ENCODE measurements around the gene COL28A1. TPM values are rescaled to one million over a fixed set of nuclear protein-coding genes. Genes with fewer than 3 reads are reported as not detected.
A peak's percentile ranks its signal among the peaks of the same experiment; 100 is the strongest.

Gene COL28A1
- polyA plus RNA-seq, 6 donors from 2014 or later: not detected

DNA sequence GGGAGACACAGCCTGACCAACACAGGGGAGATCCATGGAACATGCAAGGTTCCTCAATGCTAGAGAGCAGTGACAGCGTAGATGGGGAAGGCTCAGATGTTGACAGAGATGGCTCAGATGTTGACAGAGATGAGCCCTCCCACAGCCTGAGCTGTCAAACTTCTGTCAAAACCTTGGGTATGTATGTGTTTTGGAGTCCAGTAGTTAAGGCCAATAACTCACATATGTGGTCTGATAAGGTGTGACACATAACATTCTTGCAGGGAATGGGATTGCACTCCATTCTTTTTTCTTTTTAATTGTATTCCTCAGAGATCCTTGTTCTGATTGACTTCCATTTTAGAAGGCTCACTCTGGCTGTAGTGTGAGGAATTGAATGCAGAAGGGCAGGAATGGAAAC is 217.1 kb downstream of the COL28A1 start:
- Mint-ChIP-seq H3K4me3 (peak overlapping the region in 1 of 8 donors; percentile 0), H3K27ac (peak overlapping the region in 1 of 6 donors; percentile 50), H3K27me3 (peaks cover 7 to 23% (median 11%) of the 10 kb centered on the region in 3 donors), H3K36me3 (no peaks in the 10 kb centered on the region), H3K9me3 (peaks cover 0 to 5% (median 0%) of the 10 kb centered on the region in 7 donors), H3K4me1 (peaks cover 17 to 27% (median 25%) of the 10 kb centered on the region in 3 donors)
- DNase-seq (no peak), ATAC-seq (ENCODE audit: low read depth in 2 of 2) (no peak)

DNA sequence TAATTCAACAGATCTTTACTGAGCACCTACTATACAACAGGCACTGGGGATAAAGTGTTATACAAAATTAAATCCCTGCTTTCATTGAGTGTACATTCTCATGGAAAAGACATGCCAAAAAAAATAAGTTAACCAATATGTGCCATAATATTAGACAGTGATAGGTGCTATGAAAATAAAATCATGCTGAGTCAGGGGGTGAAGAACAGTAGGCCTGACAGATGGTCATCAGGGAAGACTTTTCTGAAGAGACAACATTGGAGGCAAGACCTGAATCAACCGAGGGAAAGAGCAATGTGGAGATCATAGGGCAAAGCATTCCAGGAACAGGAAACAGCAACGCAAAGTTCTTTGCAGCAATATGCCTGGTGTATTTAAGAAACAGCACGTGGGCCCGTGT is 217.8 kb downstream of the COL28A1 start:
- DNase-seq: no peak
- no peak overlapping the region for H3K4me3 Mint-ChIP-seq
- peaks cover 0 to 5% (median 0%) of the 10 kb centered on the region in 7 donors for H3K9me3 Mint-ChIP-seq
- peak overlapping the region in 2 of 6 donors; percentile 43 to 83 for H3K27ac Mint-ChIP-seq
- no peaks in the 10 kb centered on the region for H3K36me3 Mint-ChIP-seq
- H3K27me3 Mint-ChIP-seq: peaks cover 11 to 19% (median 11%) of the 10 kb centered on the region in 3 donors
- H3K4me1 Mint-ChIP-seq: peaks cover 12 to 19% (median 18%) of the 10 kb centered on the region in 3 donors
- no peak for ATAC-seq (ENCODE audit: low read depth in 2 of 2)

DNA sequence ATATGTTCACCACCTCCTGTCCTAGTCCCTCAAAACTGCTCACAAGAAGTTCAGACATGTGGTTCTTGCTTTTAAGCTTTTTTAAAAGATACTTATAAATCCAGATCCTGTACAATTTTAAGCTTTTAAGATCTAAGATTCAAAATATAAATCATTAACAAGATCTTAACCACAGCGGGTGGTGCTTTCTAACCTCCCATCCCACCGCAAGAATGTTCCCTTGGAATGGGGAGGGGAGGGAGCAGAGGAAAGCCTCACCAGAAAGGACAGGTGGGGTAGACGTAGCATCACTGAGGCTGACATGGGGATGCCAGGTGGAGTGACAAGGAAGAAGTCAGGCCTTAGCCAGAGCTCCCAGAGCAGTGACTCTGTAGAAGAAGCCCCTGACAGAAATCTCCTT is 219.8 kb downstream of the COL28A1 start:
- Mint-ChIP-seq H3K27ac (no peak overlapping the region), H3K27me3 (peaks cover 11 to 19% (median 11%) of the 10 kb centered on the region in 3 donors), H3K4me1 (no peaks in the 10 kb centered on the region), H3K4me3 (peak overlapping the region in 1 of 8 donors; percentile 42), H3K36me3 (no peaks in the 10 kb centered on the region), H3K9me3 (peaks cover 0 to 5% (median 0%) of the 10 kb centered on the region in 7 donors)
- ATAC-seq (ENCODE audit: low read depth in 2 of 2) (no peak), DNase-seq (no peak)

DNA sequence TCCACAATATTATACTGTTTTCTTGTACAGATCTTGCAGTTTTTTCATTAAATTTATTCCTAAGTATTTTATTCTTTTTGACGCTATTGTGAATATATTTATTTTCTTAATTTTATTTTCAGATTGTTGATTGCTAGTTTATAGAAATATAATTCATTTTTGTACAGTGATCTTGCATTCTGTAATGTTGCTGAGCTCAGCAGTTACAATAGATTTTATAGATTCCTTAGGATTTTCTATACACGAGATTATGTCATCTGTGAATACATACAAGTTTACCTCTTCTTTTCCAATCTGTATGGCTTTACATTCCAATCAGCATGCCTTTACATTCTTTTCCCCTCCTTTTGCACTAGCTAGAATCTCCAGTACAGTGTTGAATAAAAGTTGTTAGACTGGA is 223.3 kb downstream of the COL28A1 start:
- Mint-ChIP-seq H3K27me3 (peaks cover 15 to 23% (median 17%) of the 10 kb centered on the region in 3 donors), H3K27ac (no peak overlapping the region), H3K36me3 (no peaks in the 10 kb centered on the region), H3K4me1 (no peaks in the 10 kb centered on the region), H3K9me3 (peaks cover 0 to 4% (median 1%) of the 10 kb centered on the region in 7 donors), H3K4me3 (no peak overlapping the region)
- no peak for ATAC-seq (ENCODE audit: low read depth in 2 of 2)
- DNase-seq: no peak

DNA sequence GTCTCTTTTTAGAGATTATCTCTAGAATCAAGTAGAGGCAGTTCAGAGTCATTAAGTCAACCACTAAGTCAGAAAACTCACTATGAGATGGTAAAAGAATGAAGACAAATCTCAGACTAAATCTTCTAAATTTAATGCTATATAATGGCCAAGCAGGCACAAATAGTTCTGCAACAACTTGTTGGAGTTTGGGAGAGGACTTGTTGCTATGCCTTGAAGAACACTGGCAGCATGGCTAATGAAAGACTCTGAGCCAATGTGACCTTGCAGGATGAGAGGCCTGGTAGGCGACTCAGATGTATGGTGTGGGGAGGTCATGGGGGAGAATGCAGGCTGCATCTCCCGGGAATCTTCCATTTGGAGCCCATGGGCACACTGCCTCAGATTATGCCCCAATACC is 224.7 kb downstream of the COL28A1 start:
- no peak overlapping the region for H3K27ac Mint-ChIP-seq
- no peaks in the 10 kb centered on the region for H3K4me1 Mint-ChIP-seq
- peaks cover 0 to 4% (median 1%) of the 10 kb centered on the region in 7 donors for H3K9me3 Mint-ChIP-seq
- no peak overlapping the region for H3K4me3 Mint-ChIP-seq
- H3K36me3 Mint-ChIP-seq: no peaks in the 10 kb centered on the region
- peaks cover 12 to 23% (median 17%) of the 10 kb centered on the region in 3 donors for H3K27me3 Mint-ChIP-seq
- no peak for DNase-seq
- ATAC-seq (ENCODE audit: low read depth in 2 of 2): no peak

DNA sequence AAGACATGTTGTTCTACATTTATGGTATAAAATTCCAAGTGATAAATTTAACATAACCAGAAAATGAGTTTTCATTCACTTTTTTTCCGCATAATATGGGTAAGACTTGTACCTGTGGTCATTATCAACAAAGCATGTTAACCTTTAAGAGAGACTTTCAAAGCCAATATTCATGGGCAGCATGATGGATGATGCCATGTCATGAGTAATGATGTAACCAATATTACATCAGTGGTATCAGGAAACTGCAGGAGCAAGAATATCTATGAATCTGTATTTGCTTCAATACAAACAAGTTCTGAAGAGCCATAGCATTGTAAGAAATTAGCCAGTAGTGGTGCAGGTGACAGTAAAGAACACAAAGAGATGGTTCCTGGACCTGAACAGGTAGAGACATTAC is 226.5 kb downstream of the COL28A1 start:
- H3K4me3 Mint-ChIP-seq: no peak overlapping the region
- peaks cover 6 to 10% (median 9%) of the 10 kb centered on the region in 3 donors for H3K27me3 Mint-ChIP-seq
- no peak overlapping the region for H3K27ac Mint-ChIP-seq
- peaks cover 0 to 4% (median 1%) of the 10 kb centered on the region in 7 donors for H3K9me3 Mint-ChIP-seq
- no peaks in the 10 kb centered on the region for H3K4me1 Mint-ChIP-seq
- H3K36me3 Mint-ChIP-seq: peaks cover 0 to under 1% of the 10 kb centered on the region in 2 donors
- ATAC-seq (ENCODE audit: low read depth in 2 of 2): no peak
- DNase-seq: no peak

Other genes starting within 250 kb of the COL28A1 start
- gene MIOS, start 31.0 kb upstream of the COL28A1 start, polyA plus RNA-seq (ENCODE audit: low read depth in 6 of 6): 10 to 100 TPM; 26.3 to 52.4 (median 38.9) TPM
- gene UMAD1, start 104.9 kb upstream of the COL28A1 start, polyA plus RNA-seq (ENCODE audit: low read depth in 6 of 6): 10 to 100 TPM; 23.1 to 33.9 (median 30.1) TPM
- 100 to 1,000 TPM; 114 to 186 (median 150) TPM for gene RPA3, start 182.7 kb upstream of the COL28A1 start, polyA plus RNA-seq (ENCODE audit: low read depth in 6 of 6)